GM08714 (cell line): Measurements from ENCODE around the gene DCPS.

Experiments used
- H3K4me3 ChIP-seq: fragments of 200-500 bp; sonication (Bioruptor generic); 2 replicates; pipeline ENCODE4 v1.5.1; 2014; ENCODE audit warnings: mild to moderate bottlenecking, low read length, inconsistent platforms
- ZNF274 ChIP-seq: IDR thresholded peaks from 2 replicates; pipeline ENCODE4 v1.6.1; 2012; ENCODE audit warnings: mild to moderate bottlenecking, low read depth, low read length

Gene DCPS

DNA sequence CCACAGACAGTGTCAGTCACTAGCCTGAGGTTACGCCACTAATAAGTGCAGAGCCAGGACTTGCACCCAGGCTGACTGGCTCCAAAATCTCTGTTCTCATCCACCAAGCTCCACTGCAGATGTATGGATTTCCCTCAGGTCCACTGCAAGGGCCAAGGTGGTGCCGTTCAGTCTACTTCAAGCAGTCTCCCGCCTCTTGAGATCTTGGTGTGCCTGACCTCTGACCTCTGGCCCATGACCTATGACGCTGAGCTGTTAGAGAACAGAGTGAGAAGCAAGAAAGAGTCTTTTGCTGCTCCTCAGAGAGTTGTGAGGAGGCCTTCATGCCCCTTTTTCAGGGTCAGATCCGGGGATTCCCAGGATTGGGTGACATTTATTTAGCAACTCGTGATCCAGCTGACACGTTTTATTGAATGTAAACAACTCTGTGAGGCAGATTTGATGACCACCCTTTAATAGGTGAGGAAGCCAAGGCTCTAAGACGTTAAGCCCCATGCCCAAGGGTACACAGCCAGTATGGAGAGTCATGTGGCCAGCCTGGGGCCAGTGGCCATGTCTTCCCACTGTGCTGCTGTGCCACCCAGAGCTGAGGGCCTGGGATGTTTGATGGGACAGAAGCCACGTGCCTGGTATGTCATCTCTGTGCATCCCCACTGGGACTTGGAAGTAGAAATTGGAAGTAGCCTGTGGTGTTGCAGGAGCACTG lies 25.2 kb downstream of the DCPS start:
- TF ChIP-seq ZNF274: no peak
- H3K4me3 ChIP-seq: no peak overlapping the region

DNA sequence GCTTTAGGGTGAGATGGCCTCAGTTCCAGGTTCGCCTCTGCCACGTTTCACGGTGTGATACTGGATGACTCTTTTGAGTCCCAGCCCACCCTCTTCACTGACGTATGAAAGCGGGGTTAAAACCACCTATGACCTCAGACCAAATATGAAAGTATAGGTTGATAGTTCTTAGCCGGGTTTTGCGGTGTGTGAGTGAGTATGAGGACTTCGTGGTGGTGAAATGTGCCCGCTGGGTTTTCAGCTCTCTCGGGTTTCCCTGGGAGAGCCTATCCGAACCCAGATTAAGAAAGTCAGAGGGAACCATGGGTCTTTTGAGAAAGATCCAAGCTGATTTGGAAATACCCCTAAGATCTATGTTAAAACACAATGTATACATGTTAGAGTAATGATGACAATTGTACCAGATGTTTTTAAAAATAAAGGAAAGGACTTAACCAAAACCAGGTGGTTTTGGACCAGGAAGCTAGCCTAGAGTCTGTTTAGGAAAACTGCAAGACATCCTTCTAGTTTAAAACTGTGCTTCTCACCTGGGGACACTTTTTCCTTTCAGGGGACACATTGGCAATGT lies 25.9 kb downstream of the DCPS start:
- no peak overlapping the region for H3K4me3 ChIP-seq
- TF ChIP-seq ZNF274: no peak

DNA sequence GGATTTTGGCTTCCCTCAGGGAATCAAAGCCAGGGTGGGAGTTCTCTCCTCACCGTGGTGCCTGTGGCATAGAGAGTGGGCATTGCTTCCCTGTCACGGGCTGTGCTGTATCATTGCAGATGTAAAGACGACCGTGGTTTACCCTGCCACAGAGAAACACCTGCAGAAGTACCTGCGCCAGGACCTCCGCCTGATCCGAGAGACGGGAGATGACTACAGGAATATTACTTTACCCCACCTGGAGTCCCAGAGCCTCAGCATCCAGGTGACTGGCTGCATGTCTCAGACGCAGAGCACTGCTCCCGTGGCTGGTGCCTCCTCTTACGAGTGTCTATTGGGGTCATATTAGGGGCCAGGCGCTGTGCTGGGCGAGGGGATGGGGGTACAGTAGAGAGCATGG lies 27.4 kb downstream of the DCPS start:
- no peak for TF ChIP-seq ZNF274
- H3K4me3 ChIP-seq: no peak overlapping the region

DNA sequence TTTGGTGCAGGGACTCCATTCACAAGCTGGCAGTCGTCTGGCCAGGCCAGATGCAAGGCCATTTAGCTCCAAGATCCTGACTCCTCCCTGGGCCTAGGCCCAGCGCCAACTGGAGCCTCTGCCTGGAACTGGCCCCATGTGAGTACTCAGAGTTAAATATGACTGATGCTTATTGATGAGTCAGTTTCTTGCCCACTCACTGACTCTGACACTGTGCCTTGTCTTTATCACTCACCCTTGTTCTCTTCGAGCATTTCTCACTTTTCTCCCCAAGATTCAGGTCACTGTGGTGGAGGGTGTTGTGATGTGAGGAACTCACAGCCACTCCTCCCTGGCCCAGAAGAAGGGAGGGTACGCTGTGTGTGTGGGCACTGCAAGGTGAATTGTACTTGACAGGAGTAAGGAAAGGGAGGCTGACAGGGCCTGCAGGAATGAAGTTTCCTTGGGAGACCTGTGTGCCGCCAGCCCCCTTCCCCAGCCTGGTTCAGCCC lies 28.4 kb downstream of the DCPS start:
- H3K4me3 ChIP-seq: no peak overlapping the region

DNA sequence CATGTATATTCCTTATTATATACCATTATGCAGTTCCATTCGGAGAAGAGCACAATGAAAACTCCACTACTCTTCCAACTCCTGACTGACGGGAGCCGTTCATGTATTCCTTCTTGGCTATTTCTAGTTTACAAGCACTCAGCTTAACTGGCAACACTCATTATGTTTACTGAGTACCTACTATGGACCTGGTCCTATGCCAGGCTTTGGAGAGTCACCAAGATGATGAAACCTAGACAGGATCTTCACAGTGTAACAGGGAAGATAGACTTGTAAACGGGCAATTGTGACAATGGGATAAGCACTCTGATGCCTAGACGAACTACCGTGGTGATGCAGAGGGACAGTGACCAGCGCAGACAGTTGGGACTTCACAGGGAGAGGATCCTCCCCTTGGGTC lies 29.3 kb downstream of the DCPS start:
- no peak overlapping the region for H3K4me3 ChIP-seq
- TF ChIP-seq ZNF274: no peak

More for the DNA sequence above, 28.4 kb downstream of the DCPS start:
- TF ChIP-seq ZNF274: no peak

DNA sequence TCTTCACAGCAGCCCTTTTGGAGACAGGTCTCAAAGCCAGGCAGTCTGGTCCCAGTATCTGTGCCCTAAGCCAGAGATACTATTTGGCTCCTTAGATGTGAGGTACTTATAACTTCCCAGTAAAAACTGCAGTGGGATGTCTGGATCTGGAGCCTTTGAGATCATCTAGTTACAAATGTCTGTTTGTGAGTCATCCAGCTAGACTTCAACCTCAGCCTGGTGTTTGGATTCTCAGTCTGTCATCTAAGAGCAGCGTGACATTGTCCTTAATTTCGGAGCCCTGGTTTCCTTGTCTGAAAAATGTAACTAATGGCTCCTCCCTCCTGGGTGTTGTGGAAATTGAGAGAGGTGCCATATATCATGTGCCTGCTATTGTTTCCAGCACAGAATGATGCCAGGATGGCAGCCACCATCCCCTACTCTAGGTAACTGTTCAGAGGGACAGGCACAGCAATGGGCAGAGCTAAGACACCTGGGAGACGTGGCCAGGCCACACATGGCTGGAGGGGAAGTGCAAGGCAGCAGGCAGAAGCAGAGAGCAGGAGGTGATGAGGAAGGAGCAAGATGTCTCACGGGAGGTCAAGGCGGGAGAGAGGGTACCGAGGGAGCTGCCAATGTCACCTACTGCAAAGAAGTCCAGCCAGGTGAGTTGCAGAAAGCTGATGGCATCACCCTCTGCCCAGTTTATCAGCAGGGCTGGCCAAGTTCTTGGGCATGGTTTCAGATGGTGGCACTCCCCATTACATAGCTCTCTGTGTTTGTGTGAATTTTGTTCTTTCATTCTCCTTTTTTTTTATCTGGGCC lies 31.0 kb downstream of the DCPS start:
- TF ChIP-seq ZNF274: no peak
- no peak overlapping the region for H3K4me3 ChIP-seq

DNA sequence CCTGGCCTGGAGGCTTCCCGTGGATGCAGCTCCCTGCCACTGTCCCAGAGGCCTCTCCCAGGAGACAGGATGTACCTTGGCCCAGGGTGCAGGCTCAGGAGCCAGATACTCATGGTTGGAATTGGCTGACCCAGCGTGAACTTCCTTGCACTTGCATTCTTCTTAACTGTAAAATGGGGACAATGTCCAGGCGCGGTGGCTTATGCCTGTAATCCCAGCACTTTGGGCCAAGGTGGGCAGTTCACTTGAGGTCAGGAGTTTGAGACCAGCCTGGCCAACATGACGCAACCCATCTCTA lies 31.6 kb downstream of the DCPS start:
- H3K4me3 ChIP-seq: no peak overlapping the region
- TF ChIP-seq ZNF274: no peak

DNA sequence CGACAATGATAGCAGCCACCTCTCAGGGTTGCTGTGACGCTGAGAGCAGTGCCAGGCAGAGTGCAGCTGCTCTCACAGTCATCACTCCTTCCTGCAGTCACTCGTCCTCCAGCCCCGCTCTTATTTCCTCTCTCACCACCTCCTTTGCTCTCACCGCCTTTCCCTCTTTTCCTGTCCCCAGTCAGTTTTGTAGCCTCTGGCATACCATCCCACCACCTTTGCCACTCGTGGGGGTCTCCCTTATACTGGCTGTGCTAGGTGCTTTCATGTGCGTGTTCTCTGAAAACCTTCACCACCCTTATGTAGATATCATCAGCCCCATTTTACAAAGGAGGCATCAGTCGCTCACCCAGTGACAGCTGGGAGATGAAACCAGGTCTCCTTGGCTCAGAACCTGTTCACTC lies 32.3 kb downstream of the DCPS start:
- no peak overlapping the region for H3K4me3 ChIP-seq
- TF ChIP-seq ZNF274: no peak

DNA sequence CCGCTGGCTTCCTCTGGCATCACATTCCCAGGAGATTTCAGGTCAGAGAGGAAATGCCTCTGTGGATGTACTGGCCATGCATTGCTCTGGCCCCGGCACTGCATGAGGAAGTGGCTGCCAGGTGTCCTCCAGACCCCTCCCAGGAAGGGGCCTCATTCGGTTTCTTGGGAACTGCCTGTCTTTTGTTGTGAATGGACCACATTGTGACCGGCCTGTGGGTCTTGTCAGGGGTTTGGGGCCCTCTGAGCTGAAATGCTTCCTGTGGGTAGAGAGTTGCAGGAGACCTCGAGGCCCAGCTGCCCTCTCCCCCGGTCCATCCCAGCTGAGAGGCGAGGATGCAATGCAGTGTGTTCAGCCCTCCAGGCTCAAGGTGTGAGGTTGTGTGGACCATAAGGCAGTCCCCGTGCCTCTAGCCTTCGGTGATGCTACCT lies 32.8 kb downstream of the DCPS start:
- no peak overlapping the region for H3K4me3 ChIP-seq
- TF ChIP-seq ZNF274: no peak

DNA sequence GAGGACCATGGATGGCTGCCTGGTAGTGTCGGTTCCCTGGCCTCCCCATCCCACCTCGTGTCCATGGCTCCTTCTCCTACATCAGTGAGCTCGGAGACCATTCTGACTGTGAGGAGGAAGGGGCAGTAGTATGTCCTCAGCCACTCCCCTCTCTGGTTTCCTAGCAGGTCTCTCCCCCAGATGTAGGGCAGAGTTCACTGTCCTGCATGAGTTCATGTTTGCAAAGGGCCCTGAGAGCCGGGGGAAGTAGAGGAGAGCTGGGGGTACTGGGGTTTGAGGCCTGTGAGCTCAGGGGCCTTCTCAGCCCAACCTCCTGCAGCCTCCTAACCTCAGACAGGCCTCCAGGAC lies 33.2 kb downstream of the DCPS start:
- no peak for TF ChIP-seq ZNF274

DNA sequence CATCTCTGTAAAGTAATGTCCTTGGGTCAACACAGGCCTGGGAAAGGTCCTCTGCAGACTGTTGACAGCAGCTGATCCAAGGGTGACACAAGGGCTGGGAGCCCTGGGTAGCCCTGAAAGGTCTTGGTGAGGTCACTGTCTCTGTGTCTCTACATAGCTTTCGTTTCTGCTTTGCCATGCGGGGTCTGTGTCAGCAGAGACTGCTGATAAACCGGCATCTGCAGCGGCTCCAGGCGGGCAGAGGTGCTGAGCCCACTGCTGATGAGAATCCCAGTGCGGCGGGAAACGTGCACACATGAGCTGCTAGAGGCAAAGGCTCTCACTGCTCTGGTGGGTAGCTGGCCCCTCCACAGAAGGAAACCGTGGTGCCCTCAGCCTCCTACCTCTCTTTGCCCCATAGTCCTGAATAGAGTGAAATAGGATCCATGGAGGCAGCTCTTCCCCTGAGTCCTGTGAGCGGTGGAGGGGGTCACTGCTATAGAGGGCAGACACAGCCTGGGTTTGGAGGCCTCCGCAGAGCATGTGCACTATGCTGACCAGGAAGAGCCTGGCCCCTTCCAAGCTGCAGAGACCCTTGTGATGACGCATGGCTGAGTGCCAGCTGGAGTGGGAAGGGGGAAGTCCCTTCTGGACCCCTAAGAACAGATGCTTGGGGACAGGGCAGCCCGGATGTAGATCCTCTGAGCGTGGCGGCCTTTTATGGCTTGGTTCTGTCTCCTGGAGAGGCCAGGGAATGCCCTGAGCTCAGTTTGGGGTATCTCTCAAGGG lies 33.8 kb downstream of the DCPS start:
- no peak overlapping the region for H3K4me3 ChIP-seq
- TF ChIP-seq ZNF274: no peak

More for the DNA sequence above, 33.2 kb downstream of the DCPS start:
- no peak overlapping the region for H3K4me3 ChIP-seq

DNA sequence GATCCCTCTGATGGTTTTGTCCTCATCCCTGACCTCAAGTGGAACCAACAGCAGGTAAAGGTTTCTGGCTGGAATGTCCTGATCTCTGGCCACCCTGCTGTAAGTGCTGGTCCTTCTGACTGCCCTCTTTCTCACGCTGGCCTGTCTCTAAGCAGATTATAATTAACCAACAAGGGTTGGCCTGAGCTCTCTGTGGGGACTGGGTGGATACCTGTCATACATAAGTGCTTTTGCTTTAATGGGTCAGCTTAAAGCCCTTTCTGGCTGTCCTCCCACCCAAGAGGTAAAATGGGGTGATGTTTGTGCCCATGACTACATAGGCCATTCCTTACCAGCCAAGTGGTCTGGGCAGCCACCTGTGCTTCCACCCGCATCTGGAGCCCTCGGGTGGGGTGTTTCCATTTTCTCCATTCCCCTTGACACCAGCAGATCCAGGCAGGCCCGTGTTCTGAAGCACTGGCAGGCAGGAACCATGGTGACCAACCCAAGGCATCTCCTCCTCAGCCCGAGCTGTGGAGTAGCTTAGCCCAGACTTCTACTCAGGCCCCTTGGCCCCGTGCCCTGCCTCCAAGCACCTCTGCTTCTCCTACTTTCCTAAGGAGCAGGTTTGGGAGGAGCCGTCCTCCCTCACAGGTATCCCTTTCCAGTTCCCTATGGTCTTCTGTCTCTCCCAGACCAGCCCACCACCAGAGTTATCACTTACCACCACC lies 34.6 kb downstream of the DCPS start:
- TF ChIP-seq ZNF274: no peak
- H3K4me3 ChIP-seq: no peak overlapping the region

DNA sequence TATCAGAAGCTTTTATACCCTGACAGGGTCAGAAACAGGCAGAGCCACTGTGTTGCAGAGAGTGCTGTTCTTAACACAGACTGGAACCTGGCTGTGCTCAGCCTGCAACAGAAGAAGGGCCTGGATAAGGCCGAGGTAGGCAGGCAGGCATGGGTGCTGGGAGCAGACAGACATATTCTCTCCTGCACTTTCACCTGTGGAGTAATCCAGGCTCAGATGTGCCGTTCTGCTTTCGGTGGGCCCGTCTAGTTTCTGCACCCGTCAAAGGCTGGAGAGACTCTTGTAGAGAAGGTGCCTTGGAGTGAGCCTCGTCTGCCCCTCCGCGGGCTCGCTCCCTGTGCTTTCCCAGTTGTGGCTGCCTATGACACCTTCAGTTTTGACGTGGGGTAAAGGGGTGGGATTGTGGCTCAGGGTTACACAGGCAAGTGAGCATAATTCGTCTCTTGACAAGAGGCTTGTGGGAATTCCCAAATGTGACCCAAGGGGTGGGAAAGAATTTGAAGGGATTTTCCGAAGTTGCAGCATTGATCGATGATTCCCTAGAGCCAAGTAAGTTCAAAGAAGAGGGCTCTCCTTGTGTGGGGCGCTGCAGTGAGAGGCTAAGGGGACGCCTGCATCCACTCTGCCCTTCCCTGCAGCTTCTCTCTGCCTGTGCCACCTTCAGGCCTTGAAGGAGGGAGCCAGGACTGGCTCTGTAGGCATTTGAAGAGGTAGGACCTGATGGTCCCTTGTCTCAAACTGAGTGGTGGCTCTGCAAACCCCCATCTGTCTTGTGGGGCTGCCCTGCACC lies 35.4 kb downstream of the DCPS start:
- TF ChIP-seq ZNF274: no peak
- no peak overlapping the region for H3K4me3 ChIP-seq
